Nephron progenitor cell (in vitro differentiated cells): ENCODE results near the gene TNFSF11.

Experiments used
- DNase-seq: peaks from one replicate; pipeline ENCODE4 v3.0.0; 2021
- H3K27ac Mint-ChIP-seq: 2 replicates; pipeline ENCODE4 v1.8.0; 2021; ENCODE audit warnings: mild to moderate bottlenecking, moderate library complexity, mixed read lengths
- H3K27me3 Mint-ChIP-seq: 2 replicates; pipeline ENCODE4 v1.8.0; 2021; ENCODE audit warnings: mild to moderate bottlenecking, low read depth, mixed read lengths; ENCODE audit not compliant: poor library complexity
- H3K36me3 Mint-ChIP-seq: 2 replicates; pipeline ENCODE4 v1.8.0; 2021; ENCODE audit warnings: low read depth, mixed read lengths
- H3K4me1 Mint-ChIP-seq: 2 replicates; pipeline ENCODE4 v1.8.0; 2021; ENCODE audit warnings: mixed read lengths
- H3K4me3 Mint-ChIP-seq: 2 replicates; pipeline ENCODE4 v1.8.0; 2021; ENCODE audit warnings: mild to moderate bottlenecking, moderate library complexity, mixed read lengths
- H3K9me3 Mint-ChIP-seq: 2 replicates; pipeline ENCODE4 v1.8.0; 2021; ENCODE audit warnings: mild to moderate bottlenecking, moderate library complexity, mixed read lengths
- CTCF ChIP-seq: fragments of 200-600 bp; sonication (generic); IDR thresholded peaks from 2 replicates; pipeline ENCODE4 v1.5.0; 2021; ENCODE audit warnings: antibody characterized with exemption

Gene TNFSF11

GRCh38 chr13:42607546-42607945, 33.6 kb downstream of the TNFSF11 start:
- H3K27me3 Mint-ChIP-seq: peaks cover 5% of the 10 kb centered on the region
- H3K27ac Mint-ChIP-seq: no peak overlapping the region
- TF ChIP-seq CTCF: no peak
- H3K9me3 Mint-ChIP-seq: no peaks in the 10 kb centered on the region
- H3K4me1 Mint-ChIP-seq: no peaks in the 10 kb centered on the region
- no peak for DNase-seq
- H3K4me3 Mint-ChIP-seq: no peak overlapping the region
- no peaks in the 10 kb centered on the region for H3K36me3 Mint-ChIP-seq

- Mint-ChIP-seq H3K27me3 (peaks cover 3% of the 10 kb centered on the region), H3K4me1 (no peaks in the 10 kb centered on the region), H3K36me3 (no peaks in the 10 kb centered on the region), H3K27ac (no peak overlapping the region), H3K9me3 (no peaks in the 10 kb centered on the region), H3K4me3 (no peak overlapping the region)
- no peak for TF ChIP-seq CTCF
- no peak for DNase-seq
Measured at GRCh38 chr13:42610649-42611048, 36.7 kb downstream of the TNFSF11 start.

GRCh38 chr13:42611086-42611779, 37.3 kb downstream of the TNFSF11 start:
- Mint-ChIP-seq H3K9me3 (no peaks in the 10 kb centered on the region), H3K36me3 (no peaks in the 10 kb centered on the region), H3K4me3 (no peak overlapping the region), H3K27me3 (peaks cover 3% of the 10 kb centered on the region), H3K27ac (no peak overlapping the region), H3K4me1 (no peaks in the 10 kb centered on the region)
- DNase-seq: no peak
- no peak for TF ChIP-seq CTCF

GRCh38 chr13:42612021-42612765, 38.2 kb downstream of the TNFSF11 start:
- peaks cover 3% of the 10 kb centered on the region for H3K27me3 Mint-ChIP-seq
- no peak for TF ChIP-seq CTCF
- H3K36me3 Mint-ChIP-seq: no peaks in the 10 kb centered on the region
- DNase-seq: no peak
- H3K9me3 Mint-ChIP-seq: no peaks in the 10 kb centered on the region
- H3K4me1 Mint-ChIP-seq: peaks cover 5% of the 10 kb centered on the region
- H3K4me3 Mint-ChIP-seq: no peak overlapping the region
- H3K27ac Mint-ChIP-seq: no peak overlapping the region

- H3K36me3 Mint-ChIP-seq: no peaks in the 10 kb centered on the region
- no peak for TF ChIP-seq CTCF
- H3K4me1 Mint-ChIP-seq: peaks cover 7% of the 10 kb centered on the region
- H3K4me3 Mint-ChIP-seq: no peak overlapping the region
- H3K9me3 Mint-ChIP-seq: no peaks in the 10 kb centered on the region
- peaks cover 3% of the 10 kb centered on the region for H3K27me3 Mint-ChIP-seq
- H3K27ac Mint-ChIP-seq: no peak overlapping the region
- DNase-seq: no peak
Measured at GRCh38 chr13:42614436-42615035, 40.6 kb downstream of the TNFSF11 start.
